Endodermal cell (in vitro differentiated cells): ENCODE results near the gene CXCR2. TPM values are rescaled to one million over a fixed set of nuclear protein-coding genes. Genes with fewer than 3 reads are reported as not detected.

Experiments
- DNase-seq: peaks from one replicate; pipeline ENCODE4 v3.0.0-alpha.2; 2017
- H3K27ac ChIP-seq: 2 replicates; pipeline ENCODE4 v1.5.1; 2013; ENCODE audit warnings: mild to moderate bottlenecking, low read depth, low read length, moderate library complexity
- H3K27me3 ChIP-seq: 2 replicates; pipeline ENCODE4 v1.6.1; 2013; ENCODE audit warnings: mild to moderate bottlenecking, low read length, moderate library complexity; ENCODE audit not compliant: insufficient read depth, control insufficient read depth, poor library complexity, severe bottlenecking
- H3K36me3 ChIP-seq: 2 replicates; pipeline ENCODE4 v1.7.0; 2013; ENCODE audit warnings: mild to moderate bottlenecking, low read length, moderate library complexity; ENCODE audit not compliant: control insufficient read depth, insufficient read depth
- H3K4me1 ChIP-seq: one replicate; pipeline ENCODE4 v1.7.0; 2013; ENCODE audit warnings: low read length; ENCODE audit not compliant: control insufficient read depth, insufficient read depth
- H3K4me3 ChIP-seq: 2 replicates; pipeline ENCODE4 v1.5.1; 2013; ENCODE audit warnings: mild to moderate bottlenecking, low read length, moderate library complexity
- H3K9ac ChIP-seq: 2 replicates; pipeline ENCODE4 v1.6.1; 2013; ENCODE audit warnings: mild to moderate bottlenecking, low read length, moderate library complexity; ENCODE audit not compliant: poor library complexity, severe bottlenecking; ENCODE audit errors: extremely low read depth
- H3K9me3 ChIP-seq: 2 replicates; pipeline ENCODE4 v1.6.1; 2013; ENCODE audit warnings: mild to moderate bottlenecking, low read length, moderate library complexity; ENCODE audit not compliant: control insufficient read depth
- H3K27ac Mint-ChIP-seq: 2 replicates; pipeline ENCODE4 v1.8.0; 2020; ENCODE audit warnings: mixed read lengths
- H3K27me3 Mint-ChIP-seq: 2 replicates; pipeline ENCODE4 v1.8.0; 2021; ENCODE audit warnings: mild to moderate bottlenecking, mixed read lengths; ENCODE audit not compliant: insufficient read depth
- H3K36me3 Mint-ChIP-seq: 2 replicates; pipeline ENCODE4 v1.8.0; 2020; ENCODE audit warnings: low read depth, mixed read lengths
- H3K4me1 Mint-ChIP-seq: 2 replicates; pipeline ENCODE4 v1.8.0; 2020; ENCODE audit warnings: mixed read lengths
- H3K4me3 Mint-ChIP-seq: 2 replicates; pipeline ENCODE4 v1.8.0; 2020; ENCODE audit warnings: mild to moderate bottlenecking, moderate library complexity, mixed read lengths
- H3K9me3 Mint-ChIP-seq: 2 replicates; pipeline ENCODE4 v1.8.0; 2020; ENCODE audit warnings: mild to moderate bottlenecking, mixed read lengths
- WGBS, 2 experiments: methylation state at CpG; one replicate each; pipeline versions ENCODE4 v1.1.5 to v1.1.7; 2013; ENCODE audit warnings: missing lambda C conversion rate in 2 of 2, mixed read lengths in 1 of 2; ENCODE audit not compliant: insufficient coverage in 1 of 2, insufficient read length in 1 of 2; 5-methylcytosine and 5-hydroxymethylcytosine counted together
- total RNA-seq, 2 donors: library from RNA; stranded (reverse); fragmentation: NEBNext Ultra II Directional in 1 of 2; extraction: Animal tissue kit (Norgen Biotek cat#: 25700) in 1 of 2; gene quantifications; 2 replicates in 1 of 2; 3 replicates in 1 of 2; pipeline ENCODE4 v1.2.1, GENCODE V29; 2021
- TF ChIP-seq, protein P1 (sequence below): fragments of 200-600 bp; sonication (generic); conservative IDR thresholded peaks from 2 replicates; pipeline ENCODE4 v1.5.0; 2021; ENCODE audit warnings: antibody characterized with exemption, mild to moderate bottlenecking

CXCR2 gene
- total RNA-seq, 2 donors from 2014 or later = not detected

DNA sequence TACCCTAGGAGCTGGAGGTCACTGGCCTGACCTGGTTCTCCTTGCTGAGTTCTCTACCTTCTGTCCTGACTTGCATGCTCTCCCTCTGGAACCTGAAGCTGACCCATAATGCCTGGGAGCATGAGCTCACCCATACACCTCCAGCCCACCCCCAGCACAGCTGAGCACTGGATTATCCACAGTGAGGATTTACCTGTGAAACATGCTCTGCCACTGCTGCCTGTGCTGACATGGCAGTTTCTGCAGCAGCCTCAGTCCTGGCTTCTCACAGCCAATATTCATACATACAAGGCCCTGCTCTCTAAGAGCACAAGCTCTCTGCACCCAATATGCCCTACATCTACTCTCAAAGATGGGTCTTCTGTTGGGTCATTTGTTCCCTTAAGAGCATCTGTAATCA lies 5.0 kb downstream of the CXCR2 start:
- Histone ChIP-seq H3K27ac (no peak overlapping the region), H3K9ac (no peak overlapping the region), H3K4me3 (no peak overlapping the region), H3K27me3 (no peaks in the 10 kb centered on the region), H3K9me3 (no peaks in the 10 kb centered on the region), H3K36me3 (no peaks in the 10 kb centered on the region), H3K4me1 (no peaks in the 10 kb centered on the region)
- DNase-seq = no peak
- Mint-ChIP-seq H3K4me3 (no peak overlapping the region), H3K4me1 (no peaks in the 10 kb centered on the region), H3K9me3 (no peaks in the 10 kb centered on the region), H3K36me3 (no peaks in the 10 kb centered on the region), H3K27ac (no peak overlapping the region), H3K27me3 (peaks cover 11% of the 10 kb centered on the region)
- TF ChIP-seq, protein P1, sequence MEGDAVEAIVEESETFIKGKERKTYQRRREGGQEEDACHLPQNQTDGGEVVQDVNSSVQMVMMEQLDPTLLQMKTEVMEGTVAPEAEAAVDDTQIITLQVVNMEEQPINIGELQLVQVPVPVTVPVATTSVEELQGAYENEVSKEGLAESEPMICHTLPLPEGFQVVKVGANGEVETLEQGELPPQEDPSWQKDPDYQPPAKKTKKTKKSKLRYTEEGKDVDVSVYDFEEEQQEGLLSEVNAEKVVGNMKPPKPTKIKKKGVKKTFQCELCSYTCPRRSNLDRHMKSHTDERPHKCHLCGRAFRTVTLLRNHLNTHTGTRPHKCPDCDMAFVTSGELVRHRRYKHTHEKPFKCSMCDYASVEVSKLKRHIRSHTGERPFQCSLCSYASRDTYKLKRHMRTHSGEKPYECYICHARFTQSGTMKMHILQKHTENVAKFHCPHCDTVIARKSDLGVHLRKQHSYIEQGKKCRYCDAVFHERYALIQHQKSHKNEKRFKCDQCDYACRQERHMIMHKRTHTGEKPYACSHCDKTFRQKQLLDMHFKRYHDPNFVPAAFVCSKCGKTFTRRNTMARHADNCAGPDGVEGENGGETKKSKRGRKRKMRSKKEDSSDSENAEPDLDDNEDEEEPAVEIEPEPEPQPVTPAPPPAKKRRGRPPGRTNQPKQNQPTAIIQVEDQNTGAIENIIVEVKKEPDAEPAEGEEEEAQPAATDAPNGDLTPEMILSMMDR = no peak

DNA sequence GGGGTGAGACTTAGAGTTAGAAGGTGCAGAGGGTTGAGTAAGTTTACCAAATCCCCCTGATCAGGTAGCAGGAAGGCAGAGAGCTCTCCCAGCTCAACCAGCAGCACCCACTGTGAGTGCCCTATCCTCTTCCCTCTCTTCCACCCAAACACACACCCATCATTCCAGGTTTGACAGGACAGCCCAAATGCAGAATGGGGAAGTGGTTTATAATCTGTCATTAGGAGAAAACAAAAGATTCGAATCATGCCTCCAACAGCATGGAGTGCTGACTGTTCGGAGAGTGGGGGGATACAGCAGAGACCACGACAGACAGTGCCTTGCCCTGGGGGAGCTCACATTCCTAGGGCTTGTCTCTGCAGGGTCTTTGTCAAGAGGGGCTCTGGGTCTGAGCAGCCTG lies 11.7 kb downstream of the CXCR2 start:
- H3K27me3 ChIP-seq = no peaks in the 10 kb centered on the region
- no peaks in the 10 kb centered on the region for H3K4me1 Mint-ChIP-seq
- no peak overlapping the region for H3K4me3 ChIP-seq
- peaks cover 15% of the 10 kb centered on the region for H3K27me3 Mint-ChIP-seq
- no peak overlapping the region for H3K27ac ChIP-seq
- no peaks in the 10 kb centered on the region for H3K4me1 ChIP-seq
- no peaks in the 10 kb centered on the region for H3K9me3 Mint-ChIP-seq
- no peaks in the 10 kb centered on the region for H3K36me3 Mint-ChIP-seq
- DNase-seq = no peak
- H3K9ac ChIP-seq = no peak overlapping the region
- TF ChIP-seq, protein P1 = no peak
- H3K27ac Mint-ChIP-seq = peak overlapping the region; percentile 17
- WGBS, 2 experiments = 74 to 77% methylated on average over 3 of the region's 3 CpGs
- no peaks in the 10 kb centered on the region for H3K9me3 ChIP-seq
- H3K36me3 ChIP-seq = no peaks in the 10 kb centered on the region
- H3K4me3 Mint-ChIP-seq = no peak overlapping the region

DNA sequence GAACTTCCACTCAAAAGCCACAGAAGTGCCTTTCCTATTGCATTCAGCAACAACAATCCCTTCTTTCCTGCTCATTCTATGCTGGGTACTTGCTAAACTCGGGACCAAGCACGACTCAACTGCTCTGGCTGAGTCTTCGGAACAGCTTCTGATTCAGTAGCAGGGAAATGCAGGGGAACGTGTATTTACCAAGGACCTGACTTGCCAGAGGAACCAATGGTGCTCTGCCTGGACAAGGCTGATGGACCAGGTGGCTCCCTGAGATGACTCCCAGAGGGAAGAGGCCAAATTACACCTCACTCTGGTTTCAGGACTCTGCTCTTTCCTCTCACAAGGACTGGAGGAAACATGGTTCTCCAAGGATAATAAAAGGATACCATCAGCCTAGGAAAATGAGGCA lies 12.2 kb downstream of the CXCR2 start:
- H3K27me3 ChIP-seq = no peaks in the 10 kb centered on the region
- H3K27ac ChIP-seq = no peak overlapping the region
- WGBS, 2 experiments = 83 to 98% methylated on average over 4 of the region's 4 CpGs
- no peaks in the 10 kb centered on the region for H3K4me1 Mint-ChIP-seq
- no peaks in the 10 kb centered on the region for H3K9me3 ChIP-seq
- no peaks in the 10 kb centered on the region for H3K4me1 ChIP-seq
- no peaks in the 10 kb centered on the region for H3K36me3 Mint-ChIP-seq
- TF ChIP-seq, protein P1 = no peak
- H3K36me3 ChIP-seq = no peaks in the 10 kb centered on the region
- H3K4me3 ChIP-seq = no peak overlapping the region
- no peaks in the 10 kb centered on the region for H3K9me3 Mint-ChIP-seq
- no peak for DNase-seq
- no peak overlapping the region for H3K9ac ChIP-seq
- no peak overlapping the region for H3K27ac Mint-ChIP-seq
- H3K4me3 Mint-ChIP-seq = no peak overlapping the region
- peaks cover 16% of the 10 kb centered on the region for H3K27me3 Mint-ChIP-seq
